DMS79 (cell line): ENCODE results near the gene BSPRY.

Experiments used
- DNase-seq: peaks from one replicate; lab custom pipeline; 2025; lab: John Stamatoyannopoulos, UW

The BSPRY gene

GRCh38 chr9:113349445-113350094 is at the start of gene BSPRY:
Gene BSPRY (plus strand): TSS chr9:113349541. CDS start chr9:113349580, 39 bp downstream.
- no peak for DNase-seq

- DNase-seq: peak; percentile 97
Observed at GRCh38 chr9:113299800-113300292, 49.5 kb upstream of the BSPRY start.

- no peak for DNase-seq
Observed at GRCh38 chr9:113301548-113301947, 47.8 kb upstream of the BSPRY start.

- no peak for DNase-seq
Observed at GRCh38 chr9:113302792-113303418, 46.4 kb upstream of the BSPRY start, which contains the start of gene RNF183. Gene RNF183 (minus strand): TSS chr9:113303376. CDS start chr9:113298184, 5,192 bp downstream.

- no peak for DNase-seq
Observed at GRCh38 chr9:113306566-113306965, 42.8 kb upstream of the BSPRY start.

- no peak for DNase-seq
Observed at GRCh38 chr9:113307396-113307975, 41.9 kb upstream of the BSPRY start.

- DNase-seq: peak; percentile 33
Observed at GRCh38 chr9:113309204-113309813, 40.0 kb upstream of the BSPRY start.

GRCh38 chr9:113310538-113310937 is 38.8 kb upstream of the BSPRY start:
- DNase-seq: no peak

GRCh38 chr9:113311961-113312360 is 37.4 kb upstream of the BSPRY start:
- no peak for DNase-seq

- no peak for DNase-seq
Observed at GRCh38 chr9:113313261-113313660, 36.1 kb upstream of the BSPRY start.

GRCh38 chr9:113315231-113315630 is 34.1 kb upstream of the BSPRY start:
- DNase-seq: no peak

GRCh38 chr9:113316030-113316429 is 33.3 kb upstream of the BSPRY start:
- DNase-seq: no peak

- DNase-seq: no peak
Observed at GRCh38 chr9:113317777-113318176, 31.6 kb upstream of the BSPRY start.

GRCh38 chr9:113319054-113319453 is 30.3 kb upstream of the BSPRY start:
- DNase-seq: no peak

GRCh38 chr9:113320051-113320450 is 29.3 kb upstream of the BSPRY start:
- DNase-seq: no peak

- no peak for DNase-seq
Observed at GRCh38 chr9:113322671-113323070, 26.7 kb upstream of the BSPRY start.

- DNase-seq: no peak
Observed at GRCh38 chr9:113326230-113326629, 23.1 kb upstream of the BSPRY start.

GRCh38 chr9:113328045-113328782 is 21.1 kb upstream of the BSPRY start:
- no peak for DNase-seq

GRCh38 chr9:113331780-113332179 is 17.6 kb upstream of the BSPRY start:
- DNase-seq: no peak

GRCh38 chr9:113337714-113338113 is 11.6 kb upstream of the BSPRY start:
- DNase-seq: no peak

- DNase-seq: peak; percentile 69
Observed at GRCh38 chr9:113340011-113340699, 9.2 kb upstream of the BSPRY start, which contains the start of gene WDR31. Gene WDR31 (minus strand): TSS chr9:113340275. CDS start chr9:113332022, 8,253 bp downstream.
